GM12878 (cell line): Measurements from ENCODE around the gene GYG2. TPM values are rescaled to one million over a fixed set of nuclear protein-coding genes. Genes with fewer than 3 reads are reported as not detected.

Experiments
- ATAC-seq: fragments of 200-7000 bp; cut with Tn5 transposase; 3 replicates; pipeline ENCODE4 v1.9.1; 2020; ENCODE audit warnings: mild to moderate bottlenecking, moderate library complexity
- BruUV-seq: library from RNA; stranded (reverse); fragments of 400-500 nt; replicated peaks from 2 replicates; lab custom pipeline; 2021; lab: Mats Ljungman, UMichigan
- CTCF ChIA-PET: fragments of 300-600 bp; sonication (Branson Sonifier 250); formaldehyde crosslinking; extraction: SDS; loops from one replicate; lab custom pipeline; 2021; ENCODE audit warnings: inconsistent platforms; lab: Yijun Ruan, JAX
- POLR2A ChIA-PET: fragments of 350-600 bp; formaldehyde crosslinking; extraction: SDS; loops from one replicate; lab custom pipeline; 2021; ENCODE audit warnings: inconsistent platforms; lab: Charles Lee
- RAD21 ChIA-PET: fragments of 300-600 bp; sonication (Branson Sonifier 250); formaldehyde crosslinking; loops from one replicate; lab custom pipeline; 2023; ENCODE audit warnings: antibody characterized with exemption; ENCODE audit not compliant: unreplicated experiment; lab: Charles Lee
- SMC1A ChIA-PET: fragments of 300-600 bp; sonication (Branson Sonifier 250); formaldehyde crosslinking; loops from one replicate; lab custom pipeline; 2023; ENCODE audit not compliant: unreplicated experiment, uncharacterized antibody; lab: Charles Lee
- DNase-seq: peaks from one replicate; pipeline ENCODE4 v3.0.0-alpha.2; 2011; ENCODE audit warnings: low read depth, low spot score
- FAIRE-seq: peaks from 3 replicates; lab custom pipeline; 2011; peaks lifted over from hg19 to GRCh38; lab: Jason Lieb, UNC
- H2AFZ ChIP-seq: 2 replicates; pipeline ENCODE4 v1.6.0; 2011; ENCODE audit warnings: low read depth, low read length, control low read depth; ENCODE audit not compliant: control insufficient read depth
- H3K27ac ChIP-seq: 2 replicates; pipeline ENCODE4 v1.5.1; 2011; ENCODE audit warnings: control low read depth; ENCODE audit not compliant: control insufficient read depth, insufficient read depth
- H3K27me3 ChIP-seq, 2 experiments: replicated peaks in 1 of 2; 2 replicates each; pipeline versions ENCODE4 v1.6.0 to v1.6.1; 2011; ENCODE audit warnings: low read length in 1 of 2; ENCODE audit not compliant: control insufficient read depth in 2 of 2, insufficient read depth in 2 of 2
- H3K36me3 ChIP-seq, 2 experiments: 2 replicates each; pipeline ENCODE4 v1.5.1; 2011; ENCODE audit warnings: low read length in 1 of 2; ENCODE audit not compliant: control insufficient read depth in 2 of 2, insufficient read depth in 2 of 2
- H3K4me1 ChIP-seq: 2 replicates; pipeline ENCODE4 v1.6.1; 2011; ENCODE audit warnings: mild to moderate bottlenecking, low read length, moderate library complexity, mixed read lengths; ENCODE audit not compliant: control insufficient read depth, insufficient read depth
- H3K4me2 ChIP-seq: 2 replicates; pipeline ENCODE4 v1.6.0; 2011; ENCODE audit warnings: control low read depth; ENCODE audit not compliant: control insufficient read depth, insufficient read depth
- H3K4me3 ChIP-seq: fragments of 200-600 bp; sonication (generic); 2 replicates; pipeline ENCODE4 v1.5.1; 2016
- H3K79me2 ChIP-seq: 2 replicates; pipeline ENCODE4 v1.6.0; 2011; ENCODE audit warnings: low read length; ENCODE audit not compliant: control insufficient read depth, insufficient read depth
- H3K9ac ChIP-seq: 2 replicates; pipeline ENCODE4 v1.8.0; 2011; ENCODE audit warnings: low read length, control low read depth, mixed read lengths; ENCODE audit not compliant: control insufficient read depth, insufficient read depth
- H3K9me3 ChIP-seq: replicated peaks from 3 replicates; pipeline ENCODE4 v1.5.1; 2011; ENCODE audit warnings: mild to moderate bottlenecking, low read length; ENCODE audit not compliant: control insufficient read depth, insufficient read depth
- H4K20me1 ChIP-seq: 2 replicates; pipeline ENCODE4 v1.6.0; 2011; ENCODE audit not compliant: control insufficient read depth, insufficient read depth
- CBX5 ChIP-seq: sonication (generic); IDR thresholded peaks from 2 replicates; pipeline ENCODE4 v1.6.1; 2016; ENCODE audit warnings: low read depth, moderate library complexity, mild to moderate bottlenecking, inconsistent platforms
- EED ChIP-seq: sonication (generic); IDR thresholded peaks from 2 replicates; pipeline ENCODE4 v1.6.1; 2016; ENCODE audit warnings: antibody characterized with exemption, low read depth
- GATAD2B ChIP-seq: fragments of 450-650 bp; conservative IDR thresholded peaks from 2 replicates; pipeline ENCODE4 v1.6.1; 2017; ENCODE audit warnings: low read depth, mild to moderate bottlenecking, moderate library complexity
- KDM1A ChIP-seq: fragments of 200-600 bp; sonication (generic); IDR thresholded peaks from 2 replicates; pipeline ENCODE4 v1.6.1; 2016; ENCODE audit warnings: borderline replicate concordance
- PAX5 ChIP-seq: IDR thresholded peaks from 2 replicates; pipeline ENCODE4 v1.6.1; 2011; ENCODE audit warnings: low read depth, low read length, borderline replicate concordance
- POLR2AphosphoS2 ChIP-seq: IDR thresholded peaks from 2 replicates; pipeline ENCODE4 v1.6.1; 2011; ENCODE audit warnings: low read depth, mild to moderate bottlenecking, low read length, improper control_type of control experiment, moderate library complexity
- RAD51 ChIP-seq: fragments of 450-650 bp; IDR thresholded peaks from 2 replicates; pipeline ENCODE4 v1.6.1; 2016; ENCODE audit warnings: moderate library complexity, mild to moderate bottlenecking, inconsistent platforms
- STAT3 ChIP-seq: IDR thresholded peaks from 2 replicates; pipeline ENCODE4 v1.6.1; 2011; ENCODE audit warnings: low read depth, low read length, improper control_type of control experiment
- SUZ12 ChIP-seq: fragments of 200-600 bp; sonication (generic); IDR thresholded peaks from one replicate; pipeline ENCODE4 v1.6.1; 2018; ENCODE audit warnings: antibody characterized with exemption, mild to moderate bottlenecking; ENCODE audit not compliant: unreplicated experiment
- TBL1XR1 ChIP-seq: IDR thresholded peaks from 2 replicates; pipeline ENCODE4 v1.6.1; 2012; ENCODE audit warnings: low read depth, low read length, improper control_type of control experiment
- TCF12 ChIP-seq: IDR thresholded peaks from 2 replicates; pipeline ENCODE4 v1.6.1; 2011; ENCODE audit warnings: low read depth, mild to moderate bottlenecking, low read length
- ZBED1 ChIP-seq: IDR thresholded peaks from 2 replicates; pipeline ENCODE4 v1.6.1; 2016; ENCODE audit warnings: borderline replicate concordance
- ZSCAN29 ChIP-seq: fragments of 450-650 bp; IDR thresholded peaks from 2 replicates; pipeline ENCODE4 v1.6.1; 2017; ENCODE audit warnings: mild to moderate bottlenecking, moderate library complexity
- ZZZ3 ChIP-seq: IDR thresholded peaks from 2 replicates; pipeline ENCODE4 v1.6.1; 2011; ENCODE audit warnings: low read depth; ENCODE audit not compliant: control insufficient read depth, insufficient read length
- WGBS: methylation state at CpG from one replicate; pipeline ENCODE4 v1.1.6; 2016; ENCODE audit warnings: low lambda C conversion rate; ENCODE audit not compliant: insufficient replicate concordance, insufficient coverage; ENCODE audit errors: missing lambda C conversion rate; 5-methylcytosine and 5-hydroxymethylcytosine counted together
- in situ Hi-C: fragments of 300-500 bp; cut with MboI; formaldehyde crosslinking; loops from 9 replicates; pipeline ENCODE4 v1.14.3; 2018; ENCODE audit warnings: mixed read lengths
- intact Hi-C: fragments of 100-400 bp; cut with micrococcal nuclease; formaldehyde crosslinking; loops from one replicate; pipeline ENCODE4 v1.14.2; 2022; ENCODE audit not compliant: unreplicated experiment
- polyA plus RNA-seq, 11 experiments: library from polyadenylated mRNA; depleted of rRNA in 4 of 11; unstranded in 6 of 11; stranded (reverse) in 5 of 11; fragments of >200 nt; fragmentation: Nextera tagmentation in 4 of 11; fragmentation: Illumina TruSeq in 1 of 11; extraction: Ambion mirVana in 4 of 11; extraction: Trizol in 1 of 11; gene quantifications; 1 replicate in 1 of 11; 2 replicates in 10 of 11; pipeline versions ENCODE4 v1.2.1 to v1.2.3, GENCODE V29; 2011 to 2016; ENCODE audit warnings: inconsistent platforms in 2 of 11, missing spikeins in 2 of 11, low read depth in 1 of 11
- total RNA-seq, 4 experiments: library from RNA; depleted of rRNA in 3 of 4; stranded (reverse); fragments of >200 nt in 3 of 4; fragmentation: Illumina TruSeq in 1 of 4; extraction: Trizol in 1 of 4; gene quantifications; 2 replicates each; pipeline versions ENCODE4 v1.2.1 to v1.2.3, GENCODE V29; 2013 to 2021
- TF ChIP-seq, protein P1 (sequence below), 3 experiments: IDR thresholded peaks in 2 of 3; conservative IDR thresholded peaks in 1 of 3; 2 replicates each; pipeline ENCODE4 v1.5.1; 2011; ENCODE audit warnings: low read depth in 3 of 3, low read length in 3 of 3, mild to moderate bottlenecking in 3 of 3, control low read depth in 2 of 3, moderate library complexity in 2 of 3, inconsistent platforms in 1 of 3, mixed read lengths in 1 of 3; ENCODE audit not compliant: control insufficient read depth in 2 of 3, insufficient read depth in 1 of 3; ENCODE audit errors: extremely low read depth in 1 of 3
- TF ChIP-seq, protein P2 (sequence below): fragments of 450-650 bp; formaldehyde crosslinking; IDR thresholded peaks from 2 replicates; pipeline ENCODE4 v1.4.0; 2020; ENCODE audit warnings: mild to moderate bottlenecking, moderate library complexity

Gene GYG2
- total and polyA plus RNA-seq, 10 of the 15 experiments (the other 5 are each of a cell fraction or from before 2014, with no cell fraction given) = 0.05 TPM; not detected in 9

DNA sequence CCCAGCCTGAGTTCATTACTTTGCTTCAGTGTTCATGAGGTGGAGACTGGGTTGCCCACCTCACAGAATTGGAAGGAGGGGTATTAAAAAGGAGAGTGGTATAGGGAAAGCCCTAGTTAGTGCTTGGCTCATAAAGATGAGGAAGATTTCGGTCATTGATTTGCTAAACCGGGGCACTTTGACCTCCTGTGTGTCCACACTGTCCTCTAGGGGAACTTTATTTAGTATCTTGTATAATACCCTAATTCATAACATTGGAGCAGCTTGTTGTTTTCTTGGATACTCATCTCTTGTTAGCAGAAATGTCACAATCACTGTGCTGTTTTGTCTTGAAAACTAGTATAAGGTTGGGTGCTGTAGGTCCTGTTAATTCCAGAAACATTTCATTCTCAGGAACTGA is 49.8 kb downstream of the GYG2 start:
- Histone ChIP-seq H3K79me2 (no peaks in the 10 kb centered on the region), H4K20me1 (no peaks in the 10 kb centered on the region), H2AFZ (no peak overlapping the region), H3K4me1 (no peaks in the 10 kb centered on the region), H3K9me3 (no peaks in the 10 kb centered on the region), H3K27me3 (no peaks in the 10 kb centered on the region), H3K9ac (no peak overlapping the region), H3K36me3 (no peaks in the 10 kb centered on the region), H3K4me3 (no peak overlapping the region), H3K27ac (no peak overlapping the region), H3K4me2 (no peak overlapping the region)
- BruUV-seq = no TSS peak
- in situ Hi-C loops = no loop called here
- POLR2A ChIA-PET = no interaction called here
- WGBS = 0% methylated on average over 2 of the region's 2 CpGs
- TF ChIP-seq, protein P1, sequence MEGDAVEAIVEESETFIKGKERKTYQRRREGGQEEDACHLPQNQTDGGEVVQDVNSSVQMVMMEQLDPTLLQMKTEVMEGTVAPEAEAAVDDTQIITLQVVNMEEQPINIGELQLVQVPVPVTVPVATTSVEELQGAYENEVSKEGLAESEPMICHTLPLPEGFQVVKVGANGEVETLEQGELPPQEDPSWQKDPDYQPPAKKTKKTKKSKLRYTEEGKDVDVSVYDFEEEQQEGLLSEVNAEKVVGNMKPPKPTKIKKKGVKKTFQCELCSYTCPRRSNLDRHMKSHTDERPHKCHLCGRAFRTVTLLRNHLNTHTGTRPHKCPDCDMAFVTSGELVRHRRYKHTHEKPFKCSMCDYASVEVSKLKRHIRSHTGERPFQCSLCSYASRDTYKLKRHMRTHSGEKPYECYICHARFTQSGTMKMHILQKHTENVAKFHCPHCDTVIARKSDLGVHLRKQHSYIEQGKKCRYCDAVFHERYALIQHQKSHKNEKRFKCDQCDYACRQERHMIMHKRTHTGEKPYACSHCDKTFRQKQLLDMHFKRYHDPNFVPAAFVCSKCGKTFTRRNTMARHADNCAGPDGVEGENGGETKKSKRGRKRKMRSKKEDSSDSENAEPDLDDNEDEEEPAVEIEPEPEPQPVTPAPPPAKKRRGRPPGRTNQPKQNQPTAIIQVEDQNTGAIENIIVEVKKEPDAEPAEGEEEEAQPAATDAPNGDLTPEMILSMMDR (IDR thresholded peaks at IDR 0.05 in 2 of 3, conservative IDR thresholded peaks at IDR 0.05 in 1 of 3; ENCODE audit: control insufficient read depth in 2 of 3, extremely low read depth in 1 of 3, insufficient read depth in 1 of 3, low read depth in 3 of 3, low read length in 3 of 3) = no peak
- TF ChIP-seq ZZZ3 = no peak
- TF ChIP-seq EED = no peak
- TF ChIP-seq STAT3 = no peak
- no peak for TF ChIP-seq ZBED1
- no peak for TF ChIP-seq RAD51
- TF ChIP-seq PAX5 = no peak
- no peak for TF ChIP-seq KDM1A
- TF ChIP-seq, protein P2, sequence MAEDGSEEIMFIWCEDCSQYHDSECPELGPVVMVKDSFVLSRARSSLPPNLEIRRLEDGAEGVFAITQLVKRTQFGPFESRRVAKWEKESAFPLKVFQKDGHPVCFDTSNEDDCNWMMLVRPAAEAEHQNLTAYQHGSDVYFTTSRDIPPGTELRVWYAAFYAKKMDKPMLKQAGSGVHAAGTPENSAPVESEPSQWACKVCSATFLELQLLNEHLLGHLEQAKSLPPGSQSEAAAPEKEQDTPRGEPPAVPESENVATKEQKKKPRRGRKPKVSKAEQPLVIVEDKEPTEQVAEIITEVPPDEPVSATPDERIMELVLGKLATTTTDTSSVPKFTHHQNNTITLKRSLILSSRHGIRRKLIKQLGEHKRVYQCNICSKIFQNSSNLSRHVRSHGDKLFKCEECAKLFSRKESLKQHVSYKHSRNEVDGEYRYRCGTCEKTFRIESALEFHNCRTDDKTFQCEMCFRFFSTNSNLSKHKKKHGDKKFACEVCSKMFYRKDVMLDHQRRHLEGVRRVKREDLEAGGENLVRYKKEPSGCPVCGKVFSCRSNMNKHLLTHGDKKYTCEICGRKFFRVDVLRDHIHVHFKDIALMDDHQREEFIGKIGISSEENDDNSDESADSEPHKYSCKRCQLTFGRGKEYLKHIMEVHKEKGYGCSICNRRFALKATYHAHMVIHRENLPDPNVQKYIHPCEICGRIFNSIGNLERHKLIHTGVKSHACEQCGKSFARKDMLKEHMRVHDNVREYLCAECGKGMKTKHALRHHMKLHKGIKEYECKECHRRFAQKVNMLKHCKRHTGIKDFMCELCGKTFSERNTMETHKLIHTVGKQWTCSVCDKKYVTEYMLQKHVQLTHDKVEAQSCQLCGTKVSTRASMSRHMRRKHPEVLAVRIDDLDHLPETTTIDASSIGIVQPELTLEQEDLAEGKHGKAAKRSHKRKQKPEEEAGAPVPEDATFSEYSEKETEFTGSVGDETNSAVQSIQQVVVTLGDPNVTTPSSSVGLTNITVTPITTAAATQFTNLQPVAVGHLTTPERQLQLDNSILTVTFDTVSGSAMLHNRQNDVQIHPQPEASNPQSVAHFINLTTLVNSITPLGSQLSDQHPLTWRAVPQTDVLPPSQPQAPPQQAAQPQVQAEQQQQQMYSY (CRISPR knock-in tag) = no peak
- TF ChIP-seq POLR2AphosphoS2 = no peak
- TF ChIP-seq GATAD2B = no peak
- no peak for TF ChIP-seq SUZ12
- TF ChIP-seq TCF12 = no peak
- TF ChIP-seq ZSCAN29 = no peak
- TF ChIP-seq CBX5 = no peak
- TF ChIP-seq TBL1XR1 = no peak
- ATAC-seq (no peak), FAIRE-seq (no peak), DNase-seq (no peak)
- RAD21 ChIA-PET = no interaction called here
- intact Hi-C loops = no loop called here
- CTCF ChIA-PET = no interaction called here
- SMC1A ChIA-PET = no interaction called here
